ENCODE measurements around the gene RBM7.

RBM7 gene

DNA sequence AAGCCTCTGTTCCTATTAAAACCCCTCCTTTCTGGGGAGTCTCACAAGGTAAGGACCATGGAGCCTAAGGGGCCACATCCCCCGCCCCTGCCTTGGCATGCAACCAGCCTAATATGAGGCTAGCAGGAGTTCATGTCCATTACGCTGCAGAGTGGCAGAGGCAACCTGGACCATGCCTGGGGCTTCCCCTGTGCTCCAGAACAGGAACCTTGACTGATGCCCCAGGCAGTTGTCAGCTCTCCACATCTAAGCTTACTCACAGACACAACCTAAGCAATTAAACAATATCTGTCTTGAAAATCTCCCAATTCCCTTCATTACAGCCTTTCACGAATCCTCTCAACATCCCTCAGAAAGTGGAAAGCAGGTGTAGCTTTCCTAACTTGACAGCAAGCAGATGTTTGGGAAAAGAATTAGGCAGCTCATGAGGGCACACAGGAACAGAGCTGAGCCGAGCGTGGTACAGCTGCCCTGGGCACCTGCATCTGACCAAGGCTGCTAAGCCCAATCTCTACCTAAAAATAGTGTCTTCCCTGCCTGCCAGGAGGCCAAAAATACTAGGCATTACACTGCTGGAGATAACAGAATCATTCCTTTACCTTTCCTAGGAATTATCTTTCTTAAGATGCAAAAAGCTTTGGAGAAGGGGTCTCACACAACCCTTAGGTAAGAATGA, 20.9 kb upstream of the RBM7 start:
- TF ChIP-seq CTCF (IDR thresholded peaks at IDR 0.05; ENCODE audit: borderline replicate concordance, control extremely low read depth, extremely low read depth, insufficient read depth, missing control alignments): no peak
- DNase-seq (ENCODE audit: low spot score): no peak
- in situ Hi-C loops (cut with MboI; ENCODE audit: low sequenced_read_pairs, unreplicated experiment): no loop called here

GRCh38 chr11:114382509-114382908, 18.0 kb upstream of the RBM7 start:
- DNase-seq (ENCODE audit: low spot score): no peak
- TF ChIP-seq CTCF (IDR thresholded peaks at IDR 0.05; ENCODE audit: borderline replicate concordance, control extremely low read depth, extremely low read depth, insufficient read depth, missing control alignments): no peak
- in situ Hi-C loops (cut with MboI; ENCODE audit: low sequenced_read_pairs, unreplicated experiment): no loop called here

GRCh38 chr11:114384487-114384886, 16.0 kb upstream of the RBM7 start:
- no peak for TF ChIP-seq CTCF (IDR thresholded peaks at IDR 0.05; ENCODE audit: borderline replicate concordance, control extremely low read depth, extremely low read depth, insufficient read depth, missing control alignments)
- in situ Hi-C loops (cut with MboI; ENCODE audit: low sequenced_read_pairs, unreplicated experiment): no loop called here
- no peak for DNase-seq (ENCODE audit: low spot score)

GRCh38 chr11:114386131-114386530, 14.3 kb upstream of the RBM7 start:
- in situ Hi-C loops (cut with MboI; ENCODE audit: low sequenced_read_pairs, unreplicated experiment): no loop called here
- DNase-seq (ENCODE audit: low spot score): no peak
- TF ChIP-seq CTCF (IDR thresholded peaks at IDR 0.05; ENCODE audit: borderline replicate concordance, control extremely low read depth, extremely low read depth, insufficient read depth, missing control alignments): no peak

- TF ChIP-seq CTCF (IDR thresholded peaks at IDR 0.05; ENCODE audit: borderline replicate concordance, control extremely low read depth, extremely low read depth, insufficient read depth, missing control alignments): no peak
- in situ Hi-C loops (cut with MboI; ENCODE audit: low sequenced_read_pairs, unreplicated experiment): no loop called here
- DNase-seq (ENCODE audit: low spot score): no peak
Measured at GRCh38 chr11:114386545-114386944, 13.9 kb upstream of the RBM7 start.

DNA sequence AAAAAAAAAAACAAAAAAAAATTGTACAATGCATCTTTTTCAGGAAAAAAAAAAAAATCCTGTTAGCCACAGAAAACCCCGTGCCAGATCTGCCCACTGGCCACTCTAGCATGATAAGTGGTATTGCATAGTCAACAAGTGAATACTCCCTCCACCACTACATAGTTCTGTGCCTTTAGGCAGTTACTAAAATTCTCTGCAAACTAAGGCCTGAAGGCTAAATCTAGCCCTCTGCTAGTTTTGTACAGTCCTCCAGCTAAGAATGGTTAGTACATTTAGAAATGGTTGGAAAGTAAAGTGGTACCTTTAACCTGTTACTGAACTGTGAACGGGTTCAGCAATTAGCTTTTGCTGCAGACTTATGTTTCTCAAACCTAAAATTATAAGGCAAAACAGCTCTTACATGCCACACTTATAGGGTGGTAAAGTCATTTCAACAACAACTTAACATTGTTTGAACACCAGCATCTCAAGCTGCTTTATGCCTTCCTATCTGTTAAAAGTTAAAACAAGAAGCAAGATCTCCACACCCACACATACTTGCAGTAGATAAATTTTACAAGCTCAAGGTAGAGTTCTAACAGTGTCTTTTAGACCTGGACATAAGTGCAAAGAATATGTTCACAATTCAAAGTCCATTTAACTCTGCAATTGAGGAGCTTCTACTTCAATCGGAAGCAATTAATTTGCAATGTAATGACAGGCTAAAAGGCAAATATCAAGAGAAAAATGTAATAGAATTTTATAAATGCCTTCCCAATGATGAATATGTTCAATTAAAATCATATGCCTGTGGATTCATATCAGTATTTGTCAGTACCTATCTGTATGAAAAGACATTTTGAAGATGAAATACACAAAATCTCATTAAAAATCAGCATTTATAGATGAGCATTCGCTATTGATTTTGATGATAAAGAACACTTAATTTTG, 7.5 kb upstream of the RBM7 start:
- in situ Hi-C loops (cut with MboI; ENCODE audit: low sequenced_read_pairs, unreplicated experiment): no loop called here
- no peak for DNase-seq (ENCODE audit: low spot score)
- no peak for TF ChIP-seq CTCF (IDR thresholded peaks at IDR 0.05; ENCODE audit: borderline replicate concordance, control extremely low read depth, extremely low read depth, insufficient read depth, missing control alignments)
